H9 (cell line): Measurements from ENCODE around the gene PLEKHD1. TPM values are rescaled to one million over a fixed set of nuclear protein-coding genes. Genes with fewer than 3 reads are reported as not detected.

Experiments used
- DNase-seq: peaks from one replicate; pipeline ENCODE4 v3.0.0-alpha.2; 2017
- H2AFZ ChIP-seq: one replicate; pipeline ENCODE4 v1.6.1; 2013; ENCODE audit warnings: mild to moderate bottlenecking, low read length, control low read depth, moderate library complexity
- H2AK5ac ChIP-seq: 2 replicates; pipeline ENCODE4 v1.6.1; 2013; ENCODE audit warnings: low read length, control low read depth, mixed read lengths; ENCODE audit not compliant: insufficient read length
- H2BK120ac ChIP-seq: one replicate; pipeline ENCODE4 v1.6.1; 2013; ENCODE audit warnings: low read depth, mild to moderate bottlenecking, low read length, control low read depth, inconsistent platforms; ENCODE audit not compliant: poor library complexity, severe bottlenecking
- H2BK12ac ChIP-seq: 2 replicates; pipeline ENCODE4 v1.6.1; 2013; ENCODE audit warnings: low read length, control low read depth, mixed read lengths, low read depth; ENCODE audit not compliant: insufficient read length
- H2BK15ac ChIP-seq: 2 replicates; pipeline ENCODE4 v1.6.1; 2013; ENCODE audit warnings: low read depth, low read length, control low read depth
- H2BK20ac ChIP-seq: one replicate; pipeline ENCODE4 v1.6.1; 2013; ENCODE audit warnings: low read depth, mild to moderate bottlenecking, low read length, control low read depth, inconsistent platforms; ENCODE audit not compliant: poor library complexity, severe bottlenecking
- H2BK5ac ChIP-seq: 2 replicates; pipeline ENCODE4 v1.6.1; 2013; ENCODE audit warnings: low read length, control low read depth, mixed read lengths; ENCODE audit not compliant: insufficient read length
- H3K14ac ChIP-seq: 2 replicates; pipeline ENCODE4 v1.6.1; 2013; ENCODE audit warnings: low read length, control low read depth; ENCODE audit not compliant: insufficient read depth
- H3K18ac ChIP-seq: 2 replicates; pipeline ENCODE4 v1.6.1; 2013; ENCODE audit warnings: low read depth, mild to moderate bottlenecking, mixed read lengths, low read length, control low read depth; ENCODE audit not compliant: insufficient read length
- H3K23ac ChIP-seq: 2 replicates; pipeline ENCODE4 v1.6.1; 2013; ENCODE audit warnings: low read length, control low read depth, mixed read lengths, low read depth; ENCODE audit not compliant: insufficient read length
- H3K23me2 ChIP-seq: 2 replicates; pipeline ENCODE4 v1.6.1; 2013; ENCODE audit warnings: low read depth, mild to moderate bottlenecking, mixed read lengths, low read length, control low read depth; ENCODE audit not compliant: insufficient read length, poor library complexity, severe bottlenecking
- H3K27ac ChIP-seq: 2 replicates; pipeline ENCODE4 v1.5.1; 2013; ENCODE audit warnings: low read length, control low read depth, mixed read lengths, low read depth; ENCODE audit not compliant: insufficient read length
- H3K27me3 ChIP-seq: 2 replicates; pipeline ENCODE4 v1.6.1; 2013; ENCODE audit warnings: low read length, control low read depth, inconsistent platforms; ENCODE audit not compliant: insufficient read depth
- H3K4ac ChIP-seq: 2 replicates; pipeline ENCODE4 v1.6.1; 2013; ENCODE audit warnings: low read depth, mild to moderate bottlenecking, control low read depth, inconsistent platforms, low read length, moderate library complexity
- H3K4me1 ChIP-seq: 2 replicates; pipeline ENCODE4 v1.6.1; 2013; ENCODE audit warnings: low read length, control low read depth, inconsistent platforms; ENCODE audit not compliant: insufficient read depth
- H3K4me2 ChIP-seq: 2 replicates; pipeline ENCODE4 v1.6.1; 2013; ENCODE audit warnings: low read length, control low read depth, mixed read lengths; ENCODE audit not compliant: insufficient read length, insufficient read depth
- H3K56ac ChIP-seq: 2 replicates; pipeline ENCODE4 v1.6.1; 2013; ENCODE audit warnings: low read depth, mild to moderate bottlenecking, mixed read lengths, low read length, control low read depth; ENCODE audit not compliant: insufficient read length
- H3K79me1 ChIP-seq: 2 replicates; pipeline ENCODE4 v1.6.1; 2013; ENCODE audit warnings: low read depth, mild to moderate bottlenecking, moderate library complexity, low read length, control low read depth, inconsistent platforms; ENCODE audit not compliant: insufficient read depth, poor library complexity, severe bottlenecking
- H3K79me2 ChIP-seq: 2 replicates; pipeline ENCODE4 v1.6.1; 2013; ENCODE audit warnings: low read length, control low read depth, inconsistent platforms; ENCODE audit not compliant: insufficient read depth
- H3K9ac ChIP-seq: 2 replicates; pipeline ENCODE4 v1.6.1; 2013; ENCODE audit warnings: low read length, control low read depth, mixed read lengths; ENCODE audit not compliant: insufficient read length; ENCODE audit errors: extremely low read depth
- H3K9me3 ChIP-seq: one replicate; pipeline ENCODE4 v1.6.1; 2013; ENCODE audit warnings: low read depth, low read length, inconsistent platforms; ENCODE audit not compliant: control insufficient read depth
- H3T11ph ChIP-seq: one replicate; pipeline ENCODE4 v1.6.1; 2013; ENCODE audit warnings: mild to moderate bottlenecking, low read length, control low read depth, inconsistent platforms
- H4K20me1 ChIP-seq: one replicate; pipeline ENCODE4 v1.6.1; 2013; ENCODE audit not compliant: control insufficient read depth, insufficient read length, insufficient read depth
- H4K5ac ChIP-seq: 2 replicates; pipeline ENCODE4 v1.6.1; 2013; ENCODE audit warnings: low read depth, mild to moderate bottlenecking, mixed read lengths, low read length, control low read depth; ENCODE audit not compliant: insufficient read length
- H4K8ac ChIP-seq: replicated peaks from 2 replicates; pipeline ENCODE4 v1.6.1; 2013; ENCODE audit warnings: low read length, control low read depth, mixed read lengths, low read depth; ENCODE audit not compliant: insufficient read length
- H4K91ac ChIP-seq: 2 replicates; pipeline ENCODE4 v1.6.1; 2013; ENCODE audit warnings: low read depth, mild to moderate bottlenecking, moderate library complexity, mixed read lengths, low read length, control low read depth; ENCODE audit not compliant: insufficient read length
- H3K27ac Mint-ChIP-seq, 3 experiments: 2 replicates in 2 of 3; 3 replicates in 1 of 3; pipeline ENCODE4 v1.8.0; 2020 to 2021; ENCODE audit warnings: mixed read lengths in 3 of 3, mild to moderate bottlenecking in 1 of 3, moderate library complexity in 1 of 3
- H3K27me3 Mint-ChIP-seq: 2 replicates; pipeline ENCODE4 v1.8.0; 2021; ENCODE audit warnings: low read depth, mild to moderate bottlenecking, moderate library complexity, mixed read lengths
- H3K36me3 Mint-ChIP-seq, 3 experiments: 2 replicates in 2 of 3; 3 replicates in 1 of 3; pipeline ENCODE4 v1.8.0; 2020 to 2021; ENCODE audit warnings: low read depth in 3 of 3, mixed read lengths in 3 of 3; ENCODE audit not compliant: insufficient read depth in 1 of 3
- H3K4me1 Mint-ChIP-seq, 2 experiments: 2 replicates each; pipeline ENCODE4 v1.8.0; 2020; ENCODE audit warnings: mixed read lengths in 2 of 2
- H3K4me3 Mint-ChIP-seq, 2 experiments: 2 replicates in 1 of 2; 3 replicates in 1 of 2; pipeline ENCODE4 v1.8.0; 2020 to 2021; ENCODE audit warnings: mild to moderate bottlenecking in 2 of 2, mixed read lengths in 2 of 2, moderate library complexity in 1 of 2
- H3K9me3 Mint-ChIP-seq, 2 experiments: 2 replicates in 1 of 2; 3 replicates in 1 of 2; pipeline ENCODE4 v1.8.0; 2020; ENCODE audit warnings: mild to moderate bottlenecking in 2 of 2, mixed read lengths in 2 of 2, moderate library complexity in 1 of 2
- CTCF ChIP-seq: fragments of 200-600 bp; sonication (generic); conservative IDR thresholded peaks from 3 replicates; pipeline ENCODE4 v1.8.0; 2021; ENCODE audit warnings: antibody characterized with exemption, mild to moderate bottlenecking
- whole genome bisulfite sequencing: extraction: QIAGEN DNeasy Blood & Tissue Kit; methylation state at CpG from one replicate; pipeline ENCODE4 v1.1.7; 2013; ENCODE audit warnings: missing lambda C conversion rate, low lambda C conversion rate, mixed read lengths; ENCODE audit not compliant: insufficient read length; ENCODE audit errors: extremely low coverage; 5-methylcytosine and 5-hydroxymethylcytosine counted together
- total RNA-seq: library from RNA; stranded (reverse); gene quantifications from 2 replicates; pipeline ENCODE4 v1.2.1, GENCODE V29; 2021

Gene PLEKHD1
- total RNA-seq, 1 experiment from 2014 or later = 0.37 TPM

DNA sequence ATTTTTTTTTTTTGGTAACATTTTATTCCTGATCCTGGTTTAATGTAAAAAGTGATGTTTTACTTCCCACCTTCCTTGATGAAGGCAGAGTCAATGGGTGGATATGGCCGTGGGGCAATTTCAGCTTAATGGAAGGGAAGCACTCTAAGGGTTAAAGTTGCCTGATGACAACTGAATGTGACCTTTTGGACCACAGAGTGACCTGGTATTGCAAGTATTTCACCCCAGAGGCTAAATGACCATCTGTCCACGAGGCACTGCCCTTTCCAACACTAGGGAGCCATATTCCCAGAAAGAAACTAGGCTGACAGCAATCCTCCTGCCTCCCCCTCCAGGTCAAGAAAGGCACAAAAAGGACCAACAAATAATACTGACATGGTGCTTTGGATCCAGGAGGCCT is 85.3 kb downstream of the PLEKHD1 start:
- H4K5ac ChIP-seq = no peak overlapping the region
- H4K8ac ChIP-seq = no peak overlapping the region
- H3K18ac ChIP-seq = no peak overlapping the region
- H2AK5ac ChIP-seq = no peak overlapping the region
- DNase-seq = no peak
- H3K4me1 ChIP-seq = no peaks in the 10 kb centered on the region
- H3K27ac ChIP-seq = no peak overlapping the region
- peaks cover 12% of the 10 kb centered on the region; the same call in 1 of the 2 replicates for H3K27me3 ChIP-seq
- no peak overlapping the region for H3K4ac ChIP-seq
- H3K9me3 ChIP-seq = no peaks in the 10 kb centered on the region
- H2BK12ac ChIP-seq = no peak overlapping the region
- H3K56ac ChIP-seq = no peak overlapping the region
- no peak overlapping the region for H2BK20ac ChIP-seq
- no peak overlapping the region for H2BK15ac ChIP-seq
- no peak overlapping the region for H3T11ph ChIP-seq
- H3K79me2 ChIP-seq = no peaks in the 10 kb centered on the region
- H3K23me2 ChIP-seq = peaks cover 3% of the 10 kb centered on the region
- Mint-ChIP-seq H3K4me1 (peaks cover 3 to 5% of the 10 kb centered on the region in 2 experiments), H3K27me3 (peaks cover 21% of the 10 kb centered on the region), H3K4me3 (no peak overlapping the region), H3K36me3 (peaks cover 15 to 30% (median 19%) of the 10 kb centered on the region in 3 experiments; a peak in 6 of 7 replicates), H3K9me3 (0 out of 5 replicates have a peak, but pooled peaks cover 0 to 2% of the 10 kb centered on the region in 2 experiments), H3K27ac (no peak overlapping the region)
- H3K79me1 ChIP-seq = no peaks in the 10 kb centered on the region
- H3K9ac ChIP-seq = no peak overlapping the region
- H4K20me1 ChIP-seq = no peaks in the 10 kb centered on the region
- H2BK120ac ChIP-seq = no peak overlapping the region
- no peak overlapping the region for H4K91ac ChIP-seq
- no peak overlapping the region for H3K14ac ChIP-seq
- no CpG with 5 or more reads among the region's 2 CpGs for WGBS
- H2BK5ac ChIP-seq = no peak overlapping the region
- no peak for TF ChIP-seq CTCF
- no peak overlapping the region for H2AFZ ChIP-seq
- H3K4me2 ChIP-seq = no peak overlapping the region
- H3K23ac ChIP-seq = no peak overlapping the region
